CD4-positive, alpha-beta T cell treated with Interleukin-15 for 1 hour (primary cell): ENCODE results near the gene NOTCH2NLA.
A peak's percentile ranks its signal among the peaks of the same experiment; 100 is the strongest.
"Not testable (repeated sequence)": the region's sequence is repeated elsewhere in the genome, so short reads cannot be mapped to it uniquely, and the experiment has no call there.

Source experiments
- DNase-seq: peaks from one replicate; pipeline ENCODE4 v3.0.0-alpha.2; 2020

Gene NOTCH2NLA

GRCh38 chr1:146228710-146229477 is at the start of gene NOTCH2NLA:
TSS of gene NOTCH2NLA (minus strand) at chr1:146229021. CDS start at chr1:146189337, 39,684 bp downstream.
- peak; percentile 18 for DNase-seq

GRCh38 chr1:146278346-146278745 is 49.5 kb upstream of the NOTCH2NLA start:
- not testable (repeated sequence) for DNase-seq

DNA sequence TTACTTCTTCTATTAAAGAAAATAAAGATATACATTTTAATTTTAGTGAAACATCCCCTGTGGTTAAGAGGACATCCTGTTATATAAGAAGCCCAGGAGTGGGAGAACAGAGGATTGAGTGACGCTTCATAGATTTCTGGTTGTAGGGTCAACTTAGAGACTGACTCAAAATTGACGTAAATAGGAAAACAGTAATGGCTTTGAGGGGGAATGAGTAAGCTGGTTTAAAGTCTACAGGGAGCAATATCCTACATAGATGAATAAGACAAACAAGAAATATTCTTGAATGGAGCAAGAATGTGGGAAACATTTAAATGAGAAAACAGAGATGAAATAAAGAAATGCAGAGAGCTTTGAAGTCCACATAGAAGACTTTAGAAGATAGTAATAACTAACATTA is 48.3 kb upstream of the NOTCH2NLA start:
- DNase-seq: not testable (repeated sequence)

GRCh38 chr1:146274083-146274482 is 45.3 kb upstream of the NOTCH2NLA start:
- DNase-seq: not testable (repeated sequence)

- not testable (repeated sequence) for DNase-seq
Observed at GRCh38 chr1:146273194-146273593, 44.4 kb upstream of the NOTCH2NLA start.

DNA sequence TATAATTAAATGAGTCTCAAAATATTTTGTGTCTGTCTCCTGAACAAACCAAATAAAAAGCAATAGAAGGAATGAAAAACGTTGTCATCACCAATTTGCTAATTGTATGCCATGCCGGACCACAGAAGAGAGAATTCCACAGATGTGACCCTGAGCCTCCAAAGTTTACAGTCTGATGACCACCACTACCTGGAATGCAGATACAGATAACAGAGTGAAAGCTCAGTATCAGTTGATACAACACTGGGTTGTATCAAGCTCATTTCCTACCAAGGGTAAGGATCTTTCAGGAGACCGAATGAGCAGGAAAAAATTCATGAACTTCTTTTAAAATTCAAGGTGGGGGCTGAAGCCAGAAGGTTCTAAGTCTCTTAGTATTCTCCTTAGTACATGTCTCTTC is 43.9 kb upstream of the NOTCH2NLA start:
- not testable (repeated sequence) for DNase-seq

DNA sequence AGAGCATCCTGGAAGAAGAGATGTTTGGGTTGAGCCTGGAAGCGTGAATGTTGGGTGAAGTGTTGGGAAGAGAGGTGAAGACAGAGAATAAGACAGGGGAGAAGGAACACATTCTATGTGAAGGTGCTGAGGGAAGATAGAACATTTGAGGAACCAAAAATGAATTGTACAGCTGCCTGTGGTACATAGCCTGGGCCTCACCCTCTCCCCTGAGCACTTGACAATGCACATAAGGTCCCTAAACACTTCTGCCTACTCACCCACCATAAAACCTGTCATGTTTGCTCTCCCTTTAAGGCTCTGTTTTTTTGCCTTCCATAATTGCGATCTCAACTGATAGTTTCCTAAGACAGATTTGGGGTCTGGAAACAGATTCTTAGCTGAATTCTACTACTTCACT is 43.2 kb upstream of the NOTCH2NLA start:
- DNase-seq: not testable (repeated sequence)

DNA sequence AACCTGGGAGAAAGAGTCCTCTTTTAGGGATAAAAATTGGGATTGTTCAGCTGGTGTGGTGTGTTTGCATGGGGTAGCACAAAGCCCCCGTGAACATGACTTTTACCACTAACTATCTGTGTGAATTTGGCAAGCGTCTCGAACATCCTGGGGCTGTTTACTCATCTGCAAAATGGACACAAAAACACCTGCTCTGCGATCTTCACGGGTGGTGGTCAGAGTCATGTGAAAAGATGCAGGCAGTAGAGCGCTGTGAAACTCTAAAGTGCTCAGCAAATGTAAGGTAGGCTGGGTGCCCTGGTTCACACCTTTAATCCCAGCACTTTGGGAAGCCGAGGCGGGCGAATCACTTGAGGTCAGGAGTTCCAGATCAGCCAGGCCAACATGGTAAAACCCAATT is 41.3 kb upstream of the NOTCH2NLA start:
- not testable (repeated sequence) for DNase-seq

- DNase-seq: not testable (repeated sequence)
Observed at GRCh38 chr1:146266179-146266748, 37.4 kb upstream of the NOTCH2NLA start.

DNA sequence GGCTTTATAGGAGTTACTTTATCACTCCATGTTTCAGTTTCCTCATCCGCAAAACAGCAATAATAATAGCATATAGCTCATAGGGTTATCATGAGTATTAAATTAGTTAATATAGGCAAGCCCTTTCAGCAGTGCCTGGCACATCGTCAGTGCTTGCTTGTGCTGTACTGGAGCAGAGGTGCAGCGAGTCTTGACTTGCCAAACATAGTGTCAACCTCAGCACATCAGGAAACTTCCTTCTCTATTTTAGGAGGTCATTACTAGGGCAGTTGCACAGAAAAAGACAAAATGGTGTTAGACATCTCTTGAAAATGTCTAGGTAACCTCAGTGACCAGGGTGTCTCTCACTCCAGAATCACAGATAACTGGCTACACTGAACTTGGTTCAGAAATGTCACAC is 35.9 kb upstream of the NOTCH2NLA start:
- DNase-seq: not testable (repeated sequence)

DNA sequence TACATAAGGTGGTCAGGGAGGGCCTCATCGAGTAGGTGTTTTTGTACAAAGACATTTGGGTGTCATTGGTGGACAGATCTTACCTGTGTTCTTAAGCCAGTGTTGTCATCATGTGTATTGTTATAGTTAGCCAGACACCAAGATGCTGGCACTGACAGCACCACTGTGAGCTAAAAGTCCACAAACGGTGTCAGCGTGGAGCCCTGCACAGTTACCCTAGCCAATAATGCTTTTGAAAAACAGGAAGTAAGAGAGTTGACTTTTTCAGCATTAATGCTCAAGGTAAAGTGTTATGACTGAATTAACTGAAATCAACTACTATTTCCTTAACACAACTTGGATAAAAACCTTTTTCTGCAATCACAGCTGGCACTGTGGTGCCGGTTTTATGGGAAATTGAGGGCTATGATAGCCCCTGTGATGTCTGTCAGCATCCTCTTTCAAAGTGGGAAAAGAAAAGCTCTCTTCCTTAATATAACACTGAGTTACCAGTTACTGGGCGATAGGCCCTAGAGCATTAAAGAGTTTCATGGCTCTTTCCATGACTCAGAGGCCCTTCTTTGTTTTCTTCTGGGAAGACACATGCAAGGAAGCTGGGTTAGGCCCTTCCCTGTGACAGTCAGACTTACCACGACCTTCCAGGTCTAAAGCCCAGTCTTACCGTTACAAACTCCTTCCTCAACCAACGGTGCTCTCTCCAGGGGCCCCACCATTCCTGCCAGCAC is 31.3 kb upstream of the NOTCH2NLA start:
- DNase-seq: not testable (repeated sequence)

- DNase-seq: not testable (repeated sequence)
Observed at GRCh38 chr1:146257992-146258552, 29.3 kb upstream of the NOTCH2NLA start.

GRCh38 chr1:146254569-146255197 is 25.9 kb upstream of the NOTCH2NLA start:
- not testable (repeated sequence) for DNase-seq

DNA sequence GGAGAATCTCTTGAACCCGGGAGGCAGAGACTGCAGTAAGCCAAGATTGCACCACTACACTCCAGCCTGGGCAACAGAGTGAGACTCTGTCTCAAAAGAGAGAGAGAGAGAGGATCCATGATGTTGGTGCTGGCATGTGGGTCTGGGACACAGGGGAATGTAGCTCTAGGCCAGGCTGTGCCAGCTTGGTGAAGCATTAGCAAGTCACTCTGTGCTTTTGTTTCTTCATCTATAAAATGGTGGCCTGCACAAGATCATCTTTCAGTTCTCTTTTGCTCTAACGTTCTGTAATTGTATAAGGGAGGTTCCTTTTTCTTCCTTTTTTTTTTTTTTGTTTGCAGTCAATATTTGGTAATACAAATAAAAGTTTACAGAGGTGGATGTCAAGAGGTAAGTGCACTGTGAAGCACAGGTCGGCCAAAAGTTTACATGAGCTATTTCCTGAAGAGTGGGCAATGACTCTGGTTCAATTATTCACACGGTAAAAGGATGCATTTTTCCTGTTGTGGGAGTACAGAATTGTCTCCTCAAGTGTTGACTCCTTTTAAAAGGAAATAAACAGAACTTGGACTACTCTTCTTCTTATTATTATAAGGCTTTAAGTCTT is 24.5 kb upstream of the NOTCH2NLA start:
- not testable (repeated sequence) for DNase-seq

- not testable (repeated sequence) for DNase-seq
Observed at GRCh38 chr1:146251523-146251922, 22.7 kb upstream of the NOTCH2NLA start.

- DNase-seq: not testable (repeated sequence)
Observed at GRCh38 chr1:146248643-146249042, 19.8 kb upstream of the NOTCH2NLA start.

GRCh38 chr1:146236626-146237025 is 7.8 kb upstream of the NOTCH2NLA start:
- DNase-seq: not testable (repeated sequence)

DNA sequence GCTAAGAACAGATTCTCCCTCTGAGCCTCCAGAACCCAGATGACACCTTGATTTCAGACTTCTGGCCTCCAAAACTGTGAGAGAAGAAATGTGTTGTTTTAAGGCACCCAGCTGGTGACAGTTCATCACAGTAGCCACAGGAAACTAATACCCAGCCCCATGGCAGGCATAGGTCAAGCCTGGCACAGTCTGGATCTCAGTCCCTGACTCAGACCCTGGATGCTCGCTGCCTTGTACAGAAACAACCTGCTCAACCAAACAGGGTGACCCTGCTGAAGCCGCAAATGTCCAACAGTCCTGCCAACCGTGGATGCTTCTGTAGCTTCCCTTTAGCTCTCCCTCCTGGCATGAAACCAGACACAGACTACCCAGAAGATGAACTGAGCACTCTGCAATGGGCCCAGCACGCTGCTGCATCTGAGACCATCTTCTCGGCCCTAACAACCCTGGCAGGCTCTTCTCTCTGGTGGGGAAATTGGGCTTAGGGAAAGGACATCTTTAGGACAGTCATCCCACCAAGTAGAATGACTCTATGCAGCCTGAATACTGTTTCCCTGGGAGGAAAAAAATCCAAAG is 7.3 kb upstream of the NOTCH2NLA start:
- DNase-seq: not testable (repeated sequence)

GRCh38 chr1:146228144-146228682 is 608 bp downstream of the NOTCH2NLA start:
- not testable (repeated sequence) for DNase-seq

DNA sequence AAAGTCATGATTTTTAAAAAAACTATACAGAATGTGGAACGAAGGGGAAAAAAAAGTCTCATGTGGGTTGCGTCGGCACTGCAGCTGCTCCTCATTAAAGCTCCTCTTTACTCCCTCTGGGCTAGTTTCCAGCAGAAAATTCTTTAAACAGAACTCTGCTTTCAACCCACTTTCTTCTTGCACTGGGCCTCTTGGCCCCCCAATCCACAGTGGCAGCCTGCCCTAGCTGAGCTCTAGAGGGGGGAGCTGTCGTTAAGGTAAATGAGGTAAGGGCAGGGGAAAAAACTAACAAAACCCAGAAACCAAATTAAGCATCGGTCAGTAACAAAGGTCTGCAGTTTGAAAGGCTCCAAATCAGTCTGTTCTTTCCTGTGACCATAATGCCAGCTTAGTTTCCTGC is 54.3 kb downstream of the NOTCH2NLA start:
- DNase-seq: not testable (repeated sequence)

DNA sequence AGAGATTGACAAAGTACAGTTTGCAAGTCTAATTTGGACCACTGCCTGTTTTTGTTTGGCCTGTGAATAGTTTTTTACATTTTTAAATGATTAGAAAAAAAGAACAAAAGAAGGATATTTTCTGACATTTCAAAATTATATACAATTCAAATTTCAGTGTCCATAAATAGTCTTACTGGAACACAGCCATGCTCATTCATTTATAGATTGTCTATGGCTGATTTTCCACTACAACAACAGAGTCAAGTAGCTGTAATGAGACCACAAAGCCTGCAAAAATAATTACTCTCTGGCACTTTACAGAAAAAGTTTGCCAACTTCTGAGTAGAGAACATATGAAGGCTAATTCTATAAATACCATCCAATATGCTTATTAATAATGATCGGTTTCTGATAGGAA is 61.1 kb downstream of the NOTCH2NLA start:
- not testable (repeated sequence) for DNase-seq

DNA sequence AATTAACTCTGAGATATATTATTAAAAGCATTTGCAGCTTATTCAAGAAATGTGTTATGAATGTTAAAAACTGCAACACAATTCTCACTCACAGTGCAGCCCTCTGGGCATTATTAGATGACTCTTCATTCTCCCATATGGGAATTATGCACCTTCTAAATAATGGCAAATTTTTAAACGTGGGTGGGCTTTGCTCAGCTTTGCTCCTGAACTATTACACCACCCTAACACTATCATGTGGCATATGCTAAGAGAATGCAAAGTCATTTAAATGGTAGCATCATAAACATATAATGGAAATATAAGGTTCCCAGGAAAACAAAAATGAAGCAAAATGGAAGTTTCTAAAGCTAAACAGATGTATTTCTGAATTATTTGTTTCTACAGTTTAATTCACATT is 61.5 kb downstream of the NOTCH2NLA start:
- DNase-seq: not testable (repeated sequence)
